ENCODE measurements around the gene MAGEA9. TPM values are rescaled to one million over a fixed set of nuclear protein-coding genes. Genes with fewer than 3 reads are reported as not detected.
A peak's percentile ranks its signal among the peaks of the same experiment; 100 is the strongest.
"Not testable (repeated sequence)": the region's sequence is repeated elsewhere in the genome, so short reads cannot be mapped to it uniquely, and the experiment has no call there.

MAGEA9 gene
- total and polyA plus RNA-seq, 9 of the 15 experiments (the other 6 are each of a cell fraction or from before 2014, with no cell fraction given), result 0.08 to 1.0 (median 0.25) TPM; not detected in 4

- peaks cover 0 to 5% of the 10 kb centered on the region in 2 experiments; a peak in 1 of 5 replicates for H3K4me1 ChIP-seq (replicated peaks in 1 of 2; ENCODE audit: control insufficient read depth in 2 of 2, insufficient read depth in 2 of 2, low read length in 2 of 2)
- no peak overlapping the region for H3K4me2 ChIP-seq (ENCODE audit: insufficient read depth, low read length)
- no peak overlapping the region for H2AFZ ChIP-seq (ENCODE audit: low read depth, low read length)
- TF ChIP-seq TAL1 (IDR thresholded peaks at IDR 0.05), result no peak
- TF ChIP-seq FIP1L1 (IDR thresholded peaks at IDR 0.05; ENCODE audit: low read depth, low read length, poor library complexity, severe bottlenecking), result no peak
- no peak for TF ChIP-seq ATF7 (IDR thresholded peaks at IDR 0.05)
- no peak for TF ChIP-seq ZBTB11 (CRISPR knock-in tag; IDR thresholded peaks at IDR 0.05)
- TF ChIP-seq FUS (optimal IDR thresholded peaks at IDR 0.05; ENCODE audit: low read depth, low read length), result no peak
- no peak overlapping the region for H3K9ac ChIP-seq (ENCODE audit: insufficient read depth in 1 of 2, low read depth in 2 of 2, low read length in 2 of 2)
- H4K20me1 ChIP-seq (replicated peaks; ENCODE audit: control insufficient read depth, insufficient read depth, low read length), result no peaks in the 10 kb centered on the region
- H3K79me2 ChIP-seq (ENCODE audit: control insufficient read depth, insufficient read depth, low read length), result no peaks in the 10 kb centered on the region
- intact Hi-C loops (cut with micrococcal nuclease), result no loop called here
- no peak overlapping the region for H3K27ac ChIP-seq (ENCODE audit: extremely low read depth, low read depth, low read length)
- 0% methylated on average over 7 of the region's 11 CpGs for WGBS (ENCODE audit: insufficient coverage, low coverage, missing lambda C conversion rate)
- no peaks in the 10 kb centered on the region for H3K9me3 ChIP-seq (replicated peaks; ENCODE audit: control insufficient read depth, insufficient read depth, low read depth, low read length)
- ATAC-seq (no peak), DNase-seq (ENCODE audit: extremely low read depth in 1 of 4, low spot score in 3 of 4) (no peak), FAIRE-seq (no peak)
- H3K9me1 ChIP-seq (ENCODE audit: control insufficient read depth, insufficient read depth, low read length), result no peaks in the 10 kb centered on the region
- no peaks in the 10 kb centered on the region for H3K36me3 ChIP-seq (ENCODE audit: control insufficient read depth, insufficient read depth, low read length)
- no TSS peak for BruUV-seq (replicated peaks)
- no peaks in the 10 kb centered on the region for H3K27me3 ChIP-seq (ENCODE audit: control insufficient read depth in 2 of 2, insufficient read depth in 2 of 2, low read length in 2 of 2)
- ChIA-PET POLR2A (no interaction called here), CTCF (ENCODE audit: low intra/inter-chr PET ratio) (no interaction called here)
- in situ Hi-C loops (cut with MboI), result no loop called here
- H3K4me3 ChIP-seq, result no peak overlapping the region
Observed at GRCh38 chrX:149762696-149763614, 18.8 kb upstream of the MAGEA9 start.

- POLR2A ChIA-PET, result not testable (repeated sequence)
Observed at GRCh38 chrX:149770344-149770743, 11.4 kb upstream of the MAGEA9 start.

More at GRCh38 chrX:149770344-149770743, 11.4 kb upstream of the MAGEA9 start:
- H3K79me2 ChIP-seq (ENCODE audit: control insufficient read depth, insufficient read depth, low read length); H3K4me2 ChIP-seq (ENCODE audit: insufficient read depth, low read length); CTCF ChIA-PET (ENCODE audit: low intra/inter-chr PET ratio); intact Hi-C loops (cut with micrococcal nuclease); H4K20me1 ChIP-seq (replicated peaks; ENCODE audit: control insufficient read depth, insufficient read depth, low read length); H3K4me1 ChIP-seq (replicated peaks in 1 of 2; ENCODE audit: control insufficient read depth in 2 of 2, insufficient read depth in 2 of 2, low read length in 2 of 2); in situ Hi-C loops (cut with MboI); H3K27me3 ChIP-seq (ENCODE audit: control insufficient read depth in 2 of 2, insufficient read depth in 2 of 2, low read length in 2 of 2); H3K9me1 ChIP-seq (ENCODE audit: control insufficient read depth, insufficient read depth, low read length); FAIRE-seq; H3K9me3 ChIP-seq (replicated peaks; ENCODE audit: control insufficient read depth, insufficient read depth, low read depth, low read length); H3K36me3 ChIP-seq (ENCODE audit: control insufficient read depth, insufficient read depth, low read length); H3K9ac ChIP-seq (ENCODE audit: insufficient read depth in 1 of 2, low read depth in 2 of 2, low read length in 2 of 2); BruUV-seq (replicated peaks); DNase-seq (ENCODE audit: extremely low read depth in 1 of 4, low spot score in 3 of 4); H3K4me3 ChIP-seq; H2AFZ ChIP-seq (ENCODE audit: low read depth, low read length); H3K27ac ChIP-seq (ENCODE audit: extremely low read depth, low read depth, low read length): not testable (repeated sequence)
- peak; percentile 46 for ATAC-seq
- WGBS (ENCODE audit: insufficient coverage, low coverage, missing lambda C conversion rate), result no CpG with 5 or more reads among the region's 12 CpGs

All from K562 (cell line).